ENCODE results near the gene MTF2.

Gene MTF2

DNA sequence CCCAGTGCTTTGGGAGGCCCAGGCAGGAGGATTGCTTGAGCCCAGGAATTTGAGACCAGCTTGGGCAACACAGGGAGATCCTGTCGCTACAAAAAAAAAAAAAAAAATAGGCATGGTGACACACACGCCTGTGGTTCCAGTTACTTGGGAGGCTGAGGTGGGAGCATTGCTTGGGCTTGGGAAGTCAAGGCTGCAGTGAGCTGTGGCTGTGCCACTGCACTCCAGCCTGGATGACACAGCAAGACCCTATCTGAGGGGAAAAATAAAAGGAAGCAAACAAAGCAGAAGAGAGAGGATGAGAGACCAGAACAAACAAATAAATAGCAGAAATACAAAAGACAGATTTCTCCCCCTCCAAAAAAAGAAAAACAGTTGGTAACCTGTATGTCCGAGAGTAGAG lies 34.0 kb downstream of the MTF2 start:
- Histone ChIP-seq H3K36me3 (ENCODE audit: control insufficient read depth in 1 of 2, insufficient read depth in 2 of 2, low read length in 2 of 2) (peaks cover 0 to 7% of the 10 kb centered on the region in 2 donors), H3K4me1 (ENCODE audit: control insufficient read depth in 1 of 2, insufficient read depth in 2 of 2, low read length in 2 of 2) (peaks cover 0 to 4% of the 10 kb centered on the region in 2 donors), H3K4me3 (ENCODE audit: low read depth in 1 of 2, low read length in 2 of 2) (no peak overlapping the region), H3K9me3 (ENCODE audit: control insufficient read depth in 1 of 2, low read length in 2 of 2) (peaks cover 0 to 2% of the 10 kb centered on the region in 2 donors), H3K27ac (ENCODE audit: low read length) (no peak overlapping the region), H3K27me3 (ENCODE audit: low read depth, low read length) (no peaks in the 10 kb centered on the region)

DNA sequence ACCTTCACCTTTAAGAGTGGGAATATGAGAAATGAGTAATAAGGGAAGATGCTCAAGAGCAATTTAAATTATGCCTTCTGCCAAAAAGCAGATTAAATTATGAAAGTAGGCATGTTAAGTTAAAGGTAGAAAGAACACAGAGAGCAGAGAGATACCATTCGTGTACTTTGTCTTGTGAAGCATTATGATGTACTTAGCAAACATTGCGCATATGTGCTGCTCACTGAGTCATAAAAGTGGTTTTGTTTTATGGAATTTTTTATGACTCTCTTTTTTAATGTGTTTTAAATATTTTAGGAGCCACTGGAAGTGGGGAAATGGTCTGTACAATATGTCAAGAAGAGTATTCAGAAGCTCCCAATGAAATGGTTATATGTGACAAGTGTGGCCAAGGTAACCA lies 35.3 kb downstream of the MTF2 start:
- Histone ChIP-seq H3K36me3 (ENCODE audit: control insufficient read depth in 1 of 2, insufficient read depth in 2 of 2, low read length in 2 of 2) (peaks cover 5 to 11% of the 10 kb centered on the region in 2 donors), H3K27ac (ENCODE audit: low read length) (no peak overlapping the region)

DNA sequence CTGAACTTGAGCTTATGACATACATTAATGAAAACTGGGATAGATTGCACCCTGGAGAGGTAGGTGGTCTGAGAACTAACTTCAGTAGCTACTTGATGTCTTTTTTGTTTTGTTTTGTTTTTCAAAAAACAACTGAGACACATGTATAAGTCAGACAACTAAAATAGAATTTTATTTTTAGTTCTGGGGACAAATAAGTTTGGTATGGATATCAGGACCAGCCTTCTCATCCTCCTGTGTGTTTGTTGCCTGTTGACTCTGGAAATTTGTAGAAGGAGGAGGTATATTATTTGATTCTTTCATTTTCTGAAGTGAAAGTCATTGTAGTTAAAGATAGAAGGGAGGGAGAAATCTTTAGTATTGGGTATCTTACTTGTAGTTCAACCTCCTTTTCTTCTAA lies 41.5 kb downstream of the MTF2 start:
- H3K4me3 ChIP-seq (ENCODE audit: low read depth in 1 of 2, low read length in 2 of 2) = no peak overlapping the region
- no peak overlapping the region for H3K27ac ChIP-seq (ENCODE audit: low read length)
- no peaks in the 10 kb centered on the region for H3K9me3 ChIP-seq (ENCODE audit: control insufficient read depth in 1 of 2, low read length in 2 of 2)
- peaks cover 9 to 15% of the 10 kb centered on the region in 2 donors for H3K36me3 ChIP-seq (ENCODE audit: control insufficient read depth in 1 of 2, insufficient read depth in 2 of 2, low read length in 2 of 2)
- no peaks in the 10 kb centered on the region for H3K4me1 ChIP-seq (ENCODE audit: control insufficient read depth in 1 of 2, insufficient read depth in 2 of 2, low read length in 2 of 2)
- H3K27me3 ChIP-seq (ENCODE audit: low read depth, low read length) = no peaks in the 10 kb centered on the region

More for the DNA sequence above, 35.3 kb downstream of the MTF2 start:
- no peaks in the 10 kb centered on the region for H3K27me3 ChIP-seq (ENCODE audit: low read depth, low read length)
- peaks cover 0 to 2% of the 10 kb centered on the region in 2 donors for H3K4me1 ChIP-seq (ENCODE audit: control insufficient read depth in 1 of 2, insufficient read depth in 2 of 2, low read length in 2 of 2)
- H3K4me3 ChIP-seq (ENCODE audit: low read depth in 1 of 2, low read length in 2 of 2) = no peak overlapping the region
- H3K9me3 ChIP-seq (ENCODE audit: control insufficient read depth in 1 of 2, low read length in 2 of 2) = no peaks in the 10 kb centered on the region

DNA sequence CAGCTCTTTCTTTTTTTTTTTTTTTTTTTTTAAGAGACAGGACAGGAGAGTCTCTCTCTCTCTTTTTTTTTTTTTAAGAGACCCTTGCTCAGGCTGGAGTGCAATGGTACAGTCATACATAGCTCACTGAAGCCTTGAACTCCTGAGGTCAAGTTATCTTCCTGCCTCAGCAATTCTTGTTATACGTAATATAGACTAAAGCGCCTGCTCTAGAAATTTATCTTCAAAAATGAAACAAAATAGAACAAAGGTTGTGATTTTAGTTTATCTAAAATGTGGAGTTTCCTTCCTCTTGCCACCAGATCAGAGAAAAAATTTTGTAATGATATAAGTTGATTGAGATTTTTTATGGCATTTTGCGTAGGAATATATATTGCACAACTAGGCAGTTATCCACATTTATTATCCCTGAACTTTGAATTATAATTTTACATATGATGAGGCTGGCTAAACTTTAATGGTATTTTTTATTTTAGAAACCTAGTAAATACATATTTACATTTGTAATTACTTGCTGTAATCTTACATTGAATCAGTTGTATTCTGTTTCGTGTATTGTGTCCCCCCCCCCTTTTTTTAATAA lies 44.2 kb downstream of the MTF2 start:
- H3K27me3 ChIP-seq (ENCODE audit: low read depth, low read length) = no peaks in the 10 kb centered on the region
- no peaks in the 10 kb centered on the region for H3K9me3 ChIP-seq (ENCODE audit: control insufficient read depth in 1 of 2, low read length in 2 of 2)
- H3K36me3 ChIP-seq (ENCODE audit: control insufficient read depth in 1 of 2, insufficient read depth in 2 of 2, low read length in 2 of 2) = peaks cover 9 to 20% of the 10 kb centered on the region in 2 donors
- H3K4me3 ChIP-seq (ENCODE audit: low read depth in 1 of 2, low read length in 2 of 2) = no peak overlapping the region
- H3K4me1 ChIP-seq (ENCODE audit: control insufficient read depth in 1 of 2, insufficient read depth in 2 of 2, low read length in 2 of 2) = no peaks in the 10 kb centered on the region
- no peak overlapping the region for H3K27ac ChIP-seq (ENCODE audit: low read length)

DNA sequence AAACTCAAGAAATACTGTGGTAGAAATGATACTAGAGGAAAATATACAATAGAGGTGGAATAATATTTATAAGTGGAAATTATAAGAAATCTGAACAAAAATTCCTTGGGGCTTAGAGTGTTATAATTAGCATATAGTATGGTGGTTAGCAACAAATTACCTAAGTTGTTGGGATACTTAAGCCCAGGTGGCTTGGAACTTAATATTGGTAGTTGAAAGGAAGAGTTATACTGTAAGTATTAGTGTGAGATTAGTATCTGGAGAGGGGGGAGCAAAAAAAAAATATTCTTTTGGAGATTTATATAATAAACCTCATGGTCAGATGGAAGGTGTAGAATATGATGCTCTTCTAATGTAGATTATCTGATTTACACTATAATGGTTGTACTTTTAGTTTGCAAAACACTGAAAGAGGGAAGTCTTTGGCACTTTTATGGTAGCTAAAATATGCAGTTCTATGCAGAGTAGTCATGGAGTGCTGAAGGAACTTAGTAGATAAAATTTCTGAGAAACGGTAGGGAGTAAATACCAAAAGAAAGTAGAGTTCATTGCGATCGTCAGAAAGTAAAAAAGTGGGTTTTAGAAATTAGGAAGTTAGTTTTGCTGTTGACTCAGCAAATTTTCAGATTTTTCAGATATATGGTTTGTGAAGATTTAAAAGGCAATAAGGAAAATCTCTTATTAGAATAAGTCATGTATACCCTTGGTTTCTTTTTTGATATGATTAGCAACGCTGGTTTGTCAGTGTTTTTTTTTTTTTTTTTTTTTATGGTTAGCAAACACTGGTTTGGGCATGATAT lies 45.7 kb downstream of the MTF2 start:
- no peak overlapping the region for H3K27ac ChIP-seq (ENCODE audit: low read length)
- no peak overlapping the region for H3K4me3 ChIP-seq (ENCODE audit: low read depth in 1 of 2, low read length in 2 of 2)
- H3K36me3 ChIP-seq (ENCODE audit: control insufficient read depth in 1 of 2, insufficient read depth in 2 of 2, low read length in 2 of 2) = peaks cover 5 to 15% of the 10 kb centered on the region in 2 donors
- no peaks in the 10 kb centered on the region for H3K4me1 ChIP-seq (ENCODE audit: control insufficient read depth in 1 of 2, insufficient read depth in 2 of 2, low read length in 2 of 2)
- no peaks in the 10 kb centered on the region for H3K27me3 ChIP-seq (ENCODE audit: low read depth, low read length)
- no peaks in the 10 kb centered on the region for H3K9me3 ChIP-seq (ENCODE audit: control insufficient read depth in 1 of 2, low read length in 2 of 2)

DNA sequence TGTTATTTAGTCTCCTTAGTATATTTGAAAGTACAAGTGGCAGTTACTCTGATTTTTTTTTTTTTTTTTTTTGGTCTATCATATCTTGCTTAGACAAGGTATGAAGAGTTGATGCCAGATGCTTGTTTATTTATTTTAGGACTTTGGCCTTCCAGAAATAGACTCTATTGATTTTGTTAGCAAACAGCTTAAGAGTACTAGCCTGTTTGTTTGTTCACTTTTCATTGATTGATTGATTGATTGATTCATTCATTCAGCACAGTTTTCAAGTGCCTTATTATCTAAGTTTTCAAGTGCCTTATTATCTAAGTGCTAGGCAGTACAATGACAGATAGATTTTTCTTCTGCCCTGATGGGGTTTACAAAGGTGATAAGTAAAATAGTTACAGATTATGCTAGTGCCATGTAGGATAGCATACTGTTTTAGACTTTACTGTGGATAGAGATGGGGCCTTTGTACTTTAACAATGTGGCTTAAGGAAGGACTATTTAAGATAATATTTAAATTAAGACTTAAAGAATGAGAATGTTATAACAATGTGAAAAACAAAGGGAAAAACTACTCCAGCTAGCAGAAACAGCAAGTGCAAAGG lies 50.5 kb downstream of the MTF2 start:
- peaks cover 4 to 13% of the 10 kb centered on the region in 2 donors for H3K36me3 ChIP-seq (ENCODE audit: control insufficient read depth in 1 of 2, insufficient read depth in 2 of 2, low read length in 2 of 2)
- H3K9me3 ChIP-seq (ENCODE audit: control insufficient read depth in 1 of 2, low read length in 2 of 2) = no peaks in the 10 kb centered on the region
- no peaks in the 10 kb centered on the region for H3K4me1 ChIP-seq (ENCODE audit: control insufficient read depth in 1 of 2, insufficient read depth in 2 of 2, low read length in 2 of 2)
- H3K27me3 ChIP-seq (ENCODE audit: low read depth, low read length) = no peaks in the 10 kb centered on the region
- H3K4me3 ChIP-seq (ENCODE audit: low read depth in 1 of 2, low read length in 2 of 2) = no peak overlapping the region
- H3K27ac ChIP-seq (ENCODE audit: low read length) = no peak overlapping the region

DNA sequence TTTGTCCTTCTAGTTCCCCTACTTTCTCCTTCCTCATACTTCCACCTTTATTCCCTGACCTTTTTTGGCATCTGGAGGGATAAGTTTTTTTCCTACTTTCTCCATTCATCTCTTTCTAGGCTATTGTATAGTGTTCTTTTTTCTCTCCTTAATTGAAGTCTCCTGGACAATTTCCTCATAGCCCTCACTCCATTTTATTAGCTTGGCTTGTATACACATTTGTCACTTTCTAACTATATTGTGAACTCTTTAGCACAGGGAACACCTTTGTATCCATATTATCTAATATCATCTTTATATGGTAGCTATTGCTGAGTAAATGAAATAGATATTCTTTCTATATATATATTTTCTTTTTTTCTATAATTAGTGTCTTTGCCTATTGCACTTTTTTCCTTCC lies 53.6 kb downstream of the MTF2 start:
- peaks cover 27 to 36% of the 10 kb centered on the region in 2 donors for H3K36me3 ChIP-seq (ENCODE audit: control insufficient read depth in 1 of 2, insufficient read depth in 2 of 2, low read length in 2 of 2)
- no peaks in the 10 kb centered on the region for H3K27me3 ChIP-seq (ENCODE audit: low read depth, low read length)
- no peaks in the 10 kb centered on the region for H3K4me1 ChIP-seq (ENCODE audit: control insufficient read depth in 1 of 2, insufficient read depth in 2 of 2, low read length in 2 of 2)
- no peaks in the 10 kb centered on the region for H3K9me3 ChIP-seq (ENCODE audit: control insufficient read depth in 1 of 2, low read length in 2 of 2)
- H3K4me3 ChIP-seq (ENCODE audit: low read depth in 1 of 2, low read length in 2 of 2) = no peak overlapping the region
- H3K27ac ChIP-seq (ENCODE audit: low read length) = no peak overlapping the region

DNA sequence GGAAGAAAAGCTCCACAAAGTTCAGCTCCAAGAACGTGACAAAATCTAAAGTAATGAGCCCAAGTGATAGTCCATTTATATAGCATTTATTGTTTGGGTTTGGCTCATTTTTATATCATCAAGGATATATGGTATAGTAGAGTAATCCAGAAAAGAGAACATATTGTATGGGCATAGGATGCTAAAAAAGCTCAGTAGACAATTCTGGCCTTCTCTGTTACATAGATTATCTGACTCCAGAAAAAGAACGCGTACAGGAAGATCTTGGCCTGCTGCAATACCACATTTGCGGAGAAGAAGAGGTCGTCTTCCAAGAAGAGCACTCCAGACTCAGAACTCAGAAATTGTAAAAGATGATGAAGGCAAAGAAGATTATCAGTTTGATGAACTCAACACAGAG lies 57.4 kb downstream of the MTF2 start:
- no peak overlapping the region for H3K27ac ChIP-seq (ENCODE audit: low read length)
- no peaks in the 10 kb centered on the region for H3K9me3 ChIP-seq (ENCODE audit: control insufficient read depth in 1 of 2, low read length in 2 of 2)
- no peaks in the 10 kb centered on the region for H3K27me3 ChIP-seq (ENCODE audit: low read depth, low read length)
- H3K4me3 ChIP-seq (ENCODE audit: low read depth in 1 of 2, low read length in 2 of 2) = no peak overlapping the region
- H3K36me3 ChIP-seq (ENCODE audit: control insufficient read depth in 1 of 2, insufficient read depth in 2 of 2, low read length in 2 of 2) = peaks cover 29 to 47% of the 10 kb centered on the region in 2 donors
- H3K4me1 ChIP-seq (ENCODE audit: control insufficient read depth in 1 of 2, insufficient read depth in 2 of 2, low read length in 2 of 2) = no peaks in the 10 kb centered on the region

DNA sequence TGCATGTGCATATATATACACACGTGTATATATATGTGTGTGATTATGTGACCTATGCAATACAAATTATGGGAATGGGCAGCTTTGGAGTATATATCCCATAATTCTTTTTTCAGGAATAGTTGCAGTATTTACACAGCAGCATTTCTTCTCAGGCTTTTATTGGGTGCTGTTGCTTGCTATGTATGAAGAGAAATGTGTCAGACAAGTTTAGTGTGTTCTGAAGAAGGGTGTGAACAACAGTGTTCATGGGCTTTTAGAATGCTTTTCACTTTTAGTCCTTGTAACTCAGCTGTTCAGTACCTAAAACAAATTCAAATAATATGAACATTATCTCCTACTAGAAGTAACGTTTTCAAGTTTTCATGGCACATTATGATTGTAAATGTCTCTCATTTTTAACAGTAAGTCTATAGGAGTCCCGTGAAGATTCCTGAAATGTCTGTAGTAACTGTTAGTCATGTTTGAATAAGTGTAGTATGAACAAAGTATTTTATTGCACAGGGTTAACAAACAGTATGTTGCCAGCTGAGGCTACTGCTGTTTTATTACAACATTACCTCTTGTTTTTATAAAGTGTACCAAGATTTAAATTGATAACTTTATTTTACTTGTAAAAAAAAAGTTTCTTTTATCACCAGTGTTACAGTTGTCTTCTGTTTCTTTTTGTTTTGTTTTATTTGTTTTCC lies 58.7 kb downstream of the MTF2 start:
- Histone ChIP-seq H3K4me3 (ENCODE audit: low read depth in 1 of 2, low read length in 2 of 2) (no peak overlapping the region), H3K4me1 (ENCODE audit: control insufficient read depth in 1 of 2, insufficient read depth in 2 of 2, low read length in 2 of 2) (no peaks in the 10 kb centered on the region), H3K27me3 (ENCODE audit: low read depth, low read length) (no peaks in the 10 kb centered on the region), H3K27ac (ENCODE audit: low read length) (no peak overlapping the region), H3K36me3 (ENCODE audit: control insufficient read depth in 1 of 2, insufficient read depth in 2 of 2, low read length in 2 of 2) (peaks cover 29 to 47% of the 10 kb centered on the region in 2 donors), H3K9me3 (ENCODE audit: control insufficient read depth in 1 of 2, low read length in 2 of 2) (no peaks in the 10 kb centered on the region)

DNA sequence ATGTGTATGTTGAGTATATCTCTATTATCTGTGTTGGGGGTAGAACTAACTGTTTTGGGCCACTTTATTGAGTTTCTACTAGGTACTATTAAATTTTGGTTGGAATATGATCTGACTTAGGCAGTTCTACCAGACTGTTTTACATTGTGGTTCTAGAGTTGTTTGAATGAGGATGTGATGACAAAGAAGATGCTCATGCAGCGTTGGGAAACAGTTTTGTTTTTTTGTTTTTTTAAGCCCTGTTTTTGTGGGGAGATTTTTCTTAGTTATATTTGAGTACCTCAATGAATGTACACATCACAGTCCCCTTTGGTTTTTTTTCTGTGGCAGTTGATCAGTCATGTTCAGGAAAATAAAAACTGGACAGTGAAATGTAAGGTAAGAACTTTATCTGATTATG lies 61.0 kb downstream of the MTF2 start:
- no peak overlapping the region for H3K4me3 ChIP-seq (ENCODE audit: low read depth in 1 of 2, low read length in 2 of 2)
- no peaks in the 10 kb centered on the region for H3K27me3 ChIP-seq (ENCODE audit: low read depth, low read length)
- H3K4me1 ChIP-seq (ENCODE audit: control insufficient read depth in 1 of 2, insufficient read depth in 2 of 2, low read length in 2 of 2) = no peaks in the 10 kb centered on the region
- H3K36me3 ChIP-seq (ENCODE audit: control insufficient read depth in 1 of 2, insufficient read depth in 2 of 2, low read length in 2 of 2) = peaks cover 29 to 34% of the 10 kb centered on the region in 2 donors
- no peak overlapping the region for H3K27ac ChIP-seq (ENCODE audit: low read length)
- no peaks in the 10 kb centered on the region for H3K9me3 ChIP-seq (ENCODE audit: control insufficient read depth in 1 of 2, low read length in 2 of 2)

DNA sequence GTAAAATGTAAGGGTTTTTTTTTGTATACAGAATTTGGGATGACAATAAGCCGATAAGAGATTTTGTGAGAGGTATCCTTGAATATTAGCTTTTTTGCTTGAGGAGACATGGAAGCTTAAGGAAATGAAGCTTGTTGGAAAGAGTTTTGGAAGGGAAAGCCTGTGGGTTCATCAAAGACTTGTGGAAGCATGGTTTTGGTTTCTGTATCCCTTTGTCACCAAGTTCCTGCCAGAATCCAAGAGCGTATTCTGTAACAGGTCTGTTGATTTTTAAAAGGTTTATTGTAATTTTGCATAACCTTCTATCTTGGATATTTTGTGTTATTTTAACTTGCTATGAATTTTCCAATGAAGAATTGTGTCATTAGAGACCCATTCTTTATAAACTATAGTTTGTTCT lies 63.1 kb downstream of the MTF2 start:
- Histone ChIP-seq H3K9me3 (ENCODE audit: control insufficient read depth in 1 of 2, low read length in 2 of 2) (no peaks in the 10 kb centered on the region), H3K4me3 (ENCODE audit: low read depth in 1 of 2, low read length in 2 of 2) (no peak overlapping the region), H3K27ac (ENCODE audit: low read length) (no peak overlapping the region), H3K27me3 (ENCODE audit: low read depth, low read length) (no peaks in the 10 kb centered on the region), H3K36me3 (ENCODE audit: control insufficient read depth in 1 of 2, insufficient read depth in 2 of 2, low read length in 2 of 2) (peaks cover 11 to 15% of the 10 kb centered on the region in 2 donors), H3K4me1 (ENCODE audit: control insufficient read depth in 1 of 2, insufficient read depth in 2 of 2, low read length in 2 of 2) (no peaks in the 10 kb centered on the region)

All from muscle layer of duodenum (tissue), 2 donors.